Stomach (tissue), 4 donors: Measurements from ENCODE around the gene CCNK.

Source experiments
- CTCF ChIP-seq, 7 experiments: fragments of 450-650 bp in 4 of 7; fragments of 200-600 bp in 3 of 7; sonication (generic) in 3 of 7; IDR thresholded peaks; one replicate each; pipeline ENCODE4 v1.5.1; 2016 to 2019; ENCODE audit warnings: antibody characterized with exemption in 7 of 7, control low read depth in 2 of 7, mild to moderate bottlenecking in 1 of 7
- EP300 ChIP-seq: sonication (generic); formaldehyde crosslinking; IDR thresholded peaks from one replicate; pipeline ENCODE4 v1.6.1; 2017; ENCODE audit warnings: antibody characterized with exemption

DNA sequence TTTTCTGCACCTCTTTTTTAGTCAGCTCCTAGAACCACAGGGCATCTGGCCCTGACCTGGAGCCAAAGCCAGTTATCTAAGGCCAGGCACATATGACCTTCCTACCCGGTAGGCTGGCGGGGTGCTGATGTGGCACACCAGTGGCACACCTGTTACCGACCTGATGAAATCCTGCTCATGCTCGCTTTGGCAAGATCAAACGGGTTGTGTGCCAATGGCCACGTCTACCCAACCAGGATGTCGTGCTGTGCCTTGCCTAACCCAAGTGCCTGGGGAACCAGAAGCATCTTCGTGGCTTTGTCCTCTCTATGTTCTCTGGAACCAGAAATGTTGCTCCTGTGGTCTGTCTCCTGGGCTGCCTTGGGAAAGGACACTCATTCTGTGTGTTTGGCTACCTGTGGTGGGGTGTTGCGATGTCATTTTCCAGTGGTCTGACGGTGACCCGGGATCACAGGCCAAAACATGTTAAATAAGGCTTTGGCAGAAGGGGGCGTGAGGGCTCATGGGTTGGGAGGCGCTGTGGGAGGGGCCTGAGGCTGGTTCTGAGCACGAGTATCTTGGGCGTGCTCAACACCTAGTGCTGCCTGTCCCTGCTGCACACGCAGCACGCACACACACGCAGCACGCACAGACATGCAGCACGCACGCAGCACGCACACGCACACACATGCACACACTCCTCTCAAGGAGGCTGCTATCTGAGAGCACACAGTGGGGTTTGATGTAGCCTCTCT, 27.9 kb downstream of the CCNK start:
- no peak for TF ChIP-seq CTCF (IDR thresholded peaks at IDR 0.05)
- no peak for TF ChIP-seq EP300
